Hepatocyte (in vitro differentiated cells): ENCODE results near the gene TEX44.

Experiments
- EZH2 ChIP-seq: fragments of 200-600 bp; sonication (generic); IDR thresholded peaks from 2 replicates; pipeline ENCODE4 v1.6.1; 2016; ENCODE audit warnings: antibody characterized with exemption, mild to moderate bottlenecking, borderline replicate concordance
- TF ChIP-seq, protein P1 (sequence below): fragments of 200-600 bp; sonication (generic); IDR thresholded peaks from 2 replicates; pipeline ENCODE4 v1.5.1; 2016; ENCODE audit warnings: antibody characterized with exemption, mild to moderate bottlenecking; ENCODE audit not compliant: poor library complexity

DNA sequence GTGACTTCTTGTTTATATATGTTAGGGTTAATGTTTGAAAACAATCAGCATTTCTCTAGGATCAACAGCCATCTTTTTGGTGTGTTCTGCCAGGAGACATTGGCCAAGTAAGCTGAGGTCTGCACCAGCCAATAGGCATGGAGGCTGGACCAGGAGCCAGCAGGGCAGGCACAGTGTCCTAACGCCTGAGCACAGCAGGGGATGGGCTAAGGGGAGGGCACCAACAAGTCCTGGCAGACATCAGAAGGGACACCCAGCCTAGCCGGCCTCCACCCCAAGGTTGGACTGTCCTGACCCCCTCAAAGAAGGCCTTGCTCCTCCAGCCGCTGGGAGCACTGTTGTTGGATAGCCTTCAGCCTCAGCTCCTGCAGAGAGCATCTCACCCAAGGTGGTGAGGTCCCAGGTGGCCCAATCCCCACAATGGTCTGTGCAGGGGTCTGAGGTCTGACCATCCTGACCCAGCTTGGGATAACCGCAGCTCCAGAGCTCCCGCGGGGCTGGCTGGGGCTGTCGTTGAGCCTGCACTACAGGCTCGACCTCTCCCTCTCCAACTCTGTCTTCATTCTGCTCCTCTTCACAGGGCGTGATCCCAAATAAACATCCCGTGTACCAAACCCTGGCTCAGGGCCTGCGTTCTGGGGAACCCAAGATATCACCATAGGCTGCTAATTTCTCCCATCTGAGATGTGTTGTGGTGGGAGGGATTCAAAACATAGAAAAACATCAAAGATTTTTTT, 8.1 kb downstream of the TEX44 start:
- TF ChIP-seq, protein P1, sequence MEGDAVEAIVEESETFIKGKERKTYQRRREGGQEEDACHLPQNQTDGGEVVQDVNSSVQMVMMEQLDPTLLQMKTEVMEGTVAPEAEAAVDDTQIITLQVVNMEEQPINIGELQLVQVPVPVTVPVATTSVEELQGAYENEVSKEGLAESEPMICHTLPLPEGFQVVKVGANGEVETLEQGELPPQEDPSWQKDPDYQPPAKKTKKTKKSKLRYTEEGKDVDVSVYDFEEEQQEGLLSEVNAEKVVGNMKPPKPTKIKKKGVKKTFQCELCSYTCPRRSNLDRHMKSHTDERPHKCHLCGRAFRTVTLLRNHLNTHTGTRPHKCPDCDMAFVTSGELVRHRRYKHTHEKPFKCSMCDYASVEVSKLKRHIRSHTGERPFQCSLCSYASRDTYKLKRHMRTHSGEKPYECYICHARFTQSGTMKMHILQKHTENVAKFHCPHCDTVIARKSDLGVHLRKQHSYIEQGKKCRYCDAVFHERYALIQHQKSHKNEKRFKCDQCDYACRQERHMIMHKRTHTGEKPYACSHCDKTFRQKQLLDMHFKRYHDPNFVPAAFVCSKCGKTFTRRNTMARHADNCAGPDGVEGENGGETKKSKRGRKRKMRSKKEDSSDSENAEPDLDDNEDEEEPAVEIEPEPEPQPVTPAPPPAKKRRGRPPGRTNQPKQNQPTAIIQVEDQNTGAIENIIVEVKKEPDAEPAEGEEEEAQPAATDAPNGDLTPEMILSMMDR: no peak
- TF ChIP-seq EZH2: no peak
